HepG2 (cell line): ENCODE measurements around the gene GNG7. TPM values are rescaled to one million over a fixed set of nuclear protein-coding genes. Genes with fewer than 3 reads are reported as not detected.

ENCODE experiments used
- FOXC1 ChIP-seq: sonication (generic); formaldehyde crosslinking; IDR thresholded peaks from 2 replicates; pipeline ENCODE4 v1.8.0; 2022; ENCODE audit warnings: mild to moderate bottlenecking, missing genetic modification reagents, borderline replicate concordance
- FOXK2 ChIP-seq: fragments of 450-650 bp; IDR thresholded peaks from 2 replicates; pipeline ENCODE4 v1.6.1; 2016
- KDM5A ChIP-seq: fragments of 200-600 bp; sonication (generic); IDR thresholded peaks from 2 replicates; pipeline ENCODE4 v1.7.0; 2018; ENCODE audit warnings: antibody characterized with exemption, mild to moderate bottlenecking, low read length, borderline replicate concordance
- LRRFIP1 ChIP-seq: sonication (generic); formaldehyde crosslinking; conservative IDR thresholded peaks from 2 replicates; pipeline ENCODE4 v1.4.0; 2020; ENCODE audit warnings: missing genetic modification reagents
- MAX ChIP-seq: IDR thresholded peaks from 2 replicates; pipeline ENCODE4 v1.6.1; 2012; ENCODE audit warnings: inconsistent platforms
- MTA1 ChIP-seq: sonication (generic); formaldehyde crosslinking; IDR thresholded peaks from 2 replicates; pipeline ENCODE4 v1.4.0; 2020; ENCODE audit warnings: missing genetic modification reagents, mild to moderate bottlenecking, borderline replicate concordance
- PHF8 ChIP-seq: sonication (generic); formaldehyde crosslinking; IDR thresholded peaks from 2 replicates; pipeline ENCODE4 v1.5.0; 2020; ENCODE audit warnings: missing genetic modification reagents
- STAT5B ChIP-seq: sonication (generic); formaldehyde crosslinking; IDR thresholded peaks from 2 replicates; pipeline ENCODE4 v1.4.0; 2020; ENCODE audit warnings: missing genetic modification reagents
- ZMAT5 ChIP-seq: sonication (generic); formaldehyde crosslinking; IDR thresholded peaks from 2 replicates; pipeline ENCODE4 v1.5.0; 2020; ENCODE audit warnings: mild to moderate bottlenecking, low read depth, missing genetic modification reagents, borderline replicate concordance
- ZNF251 ChIP-seq: sonication (generic); formaldehyde crosslinking; IDR thresholded peaks from 2 replicates; pipeline ENCODE4 v1.9.0; 2021; ENCODE audit warnings: mild to moderate bottlenecking, missing genetic modification reagents
- ZNF407 ChIP-seq: sonication (generic); formaldehyde crosslinking; IDR thresholded peaks from one replicate; pipeline ENCODE4 v1.5.1; 2020; ENCODE audit warnings: mild to moderate bottlenecking, missing genetic modification reagents; ENCODE audit errors: not compliant biosample characterization
- ZNF432 ChIP-seq: sonication (generic); formaldehyde crosslinking; IDR thresholded peaks from 2 replicates; pipeline ENCODE4 v1.5.0; 2020; ENCODE audit warnings: missing genetic modification reagents, mild to moderate bottlenecking, borderline replicate concordance
- ZNF549 ChIP-seq: sonication (generic); formaldehyde crosslinking; IDR thresholded peaks from 2 replicates; pipeline ENCODE4 v1.5.0; 2020; ENCODE audit warnings: missing genetic modification reagents
- ZNF580 ChIP-seq: IDR thresholded peaks from 2 replicates; pipeline ENCODE4 v1.6.1; 2016; ENCODE audit warnings: low read depth, borderline replicate concordance
- polyA plus RNA-seq, 8 experiments: library from polyadenylated mRNA; depleted of rRNA in 3 of 8; stranded (reverse) in 7 of 8; unstranded in 1 of 8; fragments of >200 nt; fragmentation: Illumina TruSeq in 4 of 8; extraction: Trizol in 4 of 8; gene quantifications; 2 replicates each; pipeline versions ENCODE4 v1.2.1 to v1.2.3, GENCODE V29; 2011 to 2016; ENCODE audit warnings: low read depth in 4 of 8, missing spikeins in 1 of 8, mixed read lengths in 1 of 8; ENCODE audit not compliant: insufficient read depth in 1 of 8
- total RNA-seq, 5 experiments: library from RNA; depleted of rRNA; stranded (reverse); fragments of >200 nt; fragmentation: Illumina TruSeq; extraction: Trizol; gene quantifications; 2 replicates each; pipeline ENCODE4 v1.2.3, GENCODE V29; 2016; ENCODE audit warnings: low read depth in 1 of 5
- TF ChIP-seq, protein P1 (sequence below): sonication (generic); IDR thresholded peaks from 2 replicates; pipeline ENCODE4 v1.6.1; 2016; ENCODE audit warnings: low read depth, borderline replicate concordance

GNG7 gene
- total and polyA plus RNA-seq, 2 of the 13 experiments (the other 11 are each of a cell fraction or from before 2014, with no cell fraction given) = 1.4 to 3.3 TPM

DNA sequence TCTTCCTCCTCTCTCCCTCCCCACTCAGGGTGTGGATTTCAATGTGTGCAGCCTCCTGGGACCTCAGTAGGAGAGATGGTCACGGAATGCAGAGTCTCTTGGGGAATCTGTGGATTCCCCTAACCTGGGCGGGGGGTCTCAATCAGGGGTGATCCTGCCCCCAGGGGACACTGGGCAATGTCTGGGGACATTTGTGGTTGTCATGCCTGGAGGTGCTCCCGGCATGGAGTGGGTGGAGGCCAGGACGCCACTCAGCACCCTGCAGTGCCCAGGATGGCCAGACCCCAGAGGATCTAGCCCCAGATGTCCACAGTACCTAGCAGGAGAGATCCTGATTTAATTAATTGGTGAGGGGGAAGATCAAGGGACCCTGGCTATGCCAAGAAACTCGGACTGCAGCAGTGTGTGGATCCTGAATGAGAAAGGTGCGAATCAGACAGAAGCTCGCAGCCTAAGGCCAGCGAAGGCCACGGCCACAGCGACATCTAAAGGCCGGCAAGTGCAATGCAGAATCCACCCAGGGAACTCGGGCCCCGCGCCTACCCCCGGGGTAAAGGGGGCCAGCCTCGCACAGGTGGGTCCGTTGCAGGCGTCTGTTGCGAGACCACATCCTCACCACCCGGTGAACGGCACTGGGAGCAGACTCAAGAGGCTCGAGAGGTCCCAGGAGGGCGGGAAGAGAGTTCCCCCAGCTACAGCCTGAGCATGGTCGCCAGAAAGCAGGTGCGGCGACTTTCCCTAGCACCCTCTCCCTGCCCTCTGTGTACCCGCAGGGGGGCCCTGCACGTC is 88.8 kb downstream of the GNG7 start (continued):
- no peak for TF ChIP-seq FOXC1 (CRISPR knock-in tag)
- no peak for TF ChIP-seq ZNF251 (CRISPR knock-in tag)
- TF ChIP-seq ZNF432 (CRISPR knock-in tag) = no peak
- no peak for TF ChIP-seq MTA1 (CRISPR knock-in tag)
- no peak for TF ChIP-seq FOXK2
- TF ChIP-seq ZNF407 (CRISPR knock-in tag) = no peak
- no peak for TF ChIP-seq PHF8 (CRISPR knock-in tag)
- TF ChIP-seq MAX = no peak
- TF ChIP-seq, protein P1, sequence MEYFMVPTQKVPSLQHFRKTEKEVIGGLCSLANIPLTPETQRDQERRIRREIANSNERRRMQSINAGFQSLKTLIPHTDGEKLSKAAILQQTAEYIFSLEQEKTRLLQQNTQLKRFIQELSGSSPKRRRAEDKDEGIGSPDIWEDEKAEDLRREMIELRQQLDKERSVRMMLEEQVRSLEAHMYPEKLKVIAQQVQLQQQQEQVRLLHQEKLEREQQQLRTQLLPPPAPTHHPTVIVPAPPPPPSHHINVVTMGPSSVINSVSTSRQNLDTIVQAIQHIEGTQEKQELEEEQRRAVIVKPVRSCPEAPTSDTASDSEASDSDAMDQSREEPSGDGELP = no peak
- TF ChIP-seq STAT5B (CRISPR knock-in tag) = no peak
- no peak for TF ChIP-seq ZMAT5 (CRISPR knock-in tag)
- TF ChIP-seq ZNF549 (CRISPR knock-in tag) = no peak
- TF ChIP-seq ZNF580 (CRISPR knock-in tag) = peak; percentile 27; the same call in 1 of the 2 replicates
- no peak for TF ChIP-seq KDM5A
- TF ChIP-seq LRRFIP1 (CRISPR knock-in tag) = no peak
